Kidney epithelial cell (primary cell): Measurements from ENCODE around the gene IDH3A. TPM values are rescaled to one million over a fixed set of nuclear protein-coding genes. Genes with fewer than 3 reads are reported as not detected.

ENCODE experiments used
- DNase-seq: peaks from one replicate; pipeline ENCODE4 v3.0.0-alpha.2; 2010; ENCODE audit warnings: low read depth
- H3K27me3 ChIP-seq: 2 replicates; pipeline ENCODE4 v1.6.0; 2011; ENCODE audit warnings: low read length; ENCODE audit not compliant: control insufficient read depth, insufficient read depth
- H3K36me3 ChIP-seq: 2 replicates; pipeline ENCODE4 v1.5.1; 2011; ENCODE audit warnings: low read length; ENCODE audit not compliant: control insufficient read depth, insufficient read depth
- H3K4me3 ChIP-seq: 2 replicates; pipeline ENCODE4 v1.5.1; 2011; ENCODE audit warnings: low read depth, mild to moderate bottlenecking, control low read depth, low read length
- total RNA-seq: library from RNA; depleted of rRNA; stranded (reverse); fragments of >200 nt; gene quantifications from 2 replicates; pipeline ENCODE4 v1.2.3, GENCODE V29; 2015
- TF ChIP-seq, protein P1 (sequence below): IDR thresholded peaks from 2 replicates; pipeline ENCODE4 v1.5.1; 2011; ENCODE audit warnings: mild to moderate bottlenecking, moderate library complexity, low read length, control low read depth, inconsistent platforms; ENCODE audit not compliant: insufficient read depth, poor library complexity, severe bottlenecking

IDH3A gene
- total RNA-seq, 1 donor from 2014 or later = 60.4 TPM

DNA sequence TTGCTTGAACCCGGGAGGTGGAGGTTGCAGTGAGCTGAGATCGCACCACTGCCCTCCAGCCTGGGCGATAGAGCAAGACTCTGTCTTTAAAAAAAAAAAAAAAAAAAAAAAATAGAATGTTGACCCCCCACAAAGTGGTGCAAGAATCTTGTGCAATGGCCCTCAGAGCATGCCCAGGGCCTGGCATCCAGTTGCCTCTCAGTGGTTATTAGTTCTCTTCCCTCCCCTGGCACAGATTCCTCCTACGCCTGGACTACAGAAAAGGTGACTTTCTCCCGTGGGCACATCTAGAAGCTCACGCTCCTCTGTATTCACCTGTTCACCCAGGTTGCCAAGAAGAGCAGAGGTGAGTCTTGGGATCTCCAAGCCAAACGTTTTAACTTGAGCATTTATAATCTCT is 48.5 kb downstream of the IDH3A start:
- TF ChIP-seq, protein P1, sequence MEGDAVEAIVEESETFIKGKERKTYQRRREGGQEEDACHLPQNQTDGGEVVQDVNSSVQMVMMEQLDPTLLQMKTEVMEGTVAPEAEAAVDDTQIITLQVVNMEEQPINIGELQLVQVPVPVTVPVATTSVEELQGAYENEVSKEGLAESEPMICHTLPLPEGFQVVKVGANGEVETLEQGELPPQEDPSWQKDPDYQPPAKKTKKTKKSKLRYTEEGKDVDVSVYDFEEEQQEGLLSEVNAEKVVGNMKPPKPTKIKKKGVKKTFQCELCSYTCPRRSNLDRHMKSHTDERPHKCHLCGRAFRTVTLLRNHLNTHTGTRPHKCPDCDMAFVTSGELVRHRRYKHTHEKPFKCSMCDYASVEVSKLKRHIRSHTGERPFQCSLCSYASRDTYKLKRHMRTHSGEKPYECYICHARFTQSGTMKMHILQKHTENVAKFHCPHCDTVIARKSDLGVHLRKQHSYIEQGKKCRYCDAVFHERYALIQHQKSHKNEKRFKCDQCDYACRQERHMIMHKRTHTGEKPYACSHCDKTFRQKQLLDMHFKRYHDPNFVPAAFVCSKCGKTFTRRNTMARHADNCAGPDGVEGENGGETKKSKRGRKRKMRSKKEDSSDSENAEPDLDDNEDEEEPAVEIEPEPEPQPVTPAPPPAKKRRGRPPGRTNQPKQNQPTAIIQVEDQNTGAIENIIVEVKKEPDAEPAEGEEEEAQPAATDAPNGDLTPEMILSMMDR = no peak
- Histone ChIP-seq H3K36me3 (no peaks in the 10 kb centered on the region), H3K4me3 (no peak overlapping the region), H3K27me3 (peaks cover 7% of the 10 kb centered on the region)
- no peak for DNase-seq

DNA sequence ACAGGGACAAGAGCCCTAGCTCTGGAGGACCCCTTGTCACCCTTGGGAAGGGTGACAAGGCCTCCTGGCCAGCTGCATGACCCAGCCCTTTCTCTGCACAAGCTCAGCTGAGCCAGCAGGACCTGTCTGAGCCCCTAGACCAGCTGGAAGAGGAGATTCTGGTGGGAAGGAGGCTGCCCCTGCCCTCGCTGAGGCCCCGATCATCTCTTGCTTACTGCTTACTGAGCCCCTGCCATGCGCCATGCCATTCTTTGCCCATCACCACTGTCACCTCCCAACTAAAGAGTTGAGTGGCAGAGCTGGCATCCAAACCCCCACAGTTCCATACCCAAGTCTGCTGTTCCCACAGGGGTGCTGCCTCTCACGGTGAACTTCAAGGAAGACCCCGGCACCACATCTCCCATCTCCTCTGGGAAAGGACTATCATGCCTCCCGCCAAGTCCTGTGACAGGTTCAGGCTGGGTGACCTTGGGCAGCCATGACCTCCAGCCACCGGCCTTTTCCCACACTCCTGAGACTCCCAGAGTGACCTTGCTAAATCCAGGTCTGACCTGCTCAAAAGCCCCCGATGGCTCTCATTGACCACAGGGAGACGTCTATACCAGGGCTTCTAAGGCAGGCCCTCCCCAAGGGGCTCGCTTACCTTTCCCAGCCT is 51.2 kb downstream of the IDH3A start:
- Histone ChIP-seq H3K36me3 (no peaks in the 10 kb centered on the region), H3K27me3 (peaks cover 7% of the 10 kb centered on the region), H3K4me3 (no peak overlapping the region)
- DNase-seq = no peak
- TF ChIP-seq, protein P1 = no peak

DNA sequence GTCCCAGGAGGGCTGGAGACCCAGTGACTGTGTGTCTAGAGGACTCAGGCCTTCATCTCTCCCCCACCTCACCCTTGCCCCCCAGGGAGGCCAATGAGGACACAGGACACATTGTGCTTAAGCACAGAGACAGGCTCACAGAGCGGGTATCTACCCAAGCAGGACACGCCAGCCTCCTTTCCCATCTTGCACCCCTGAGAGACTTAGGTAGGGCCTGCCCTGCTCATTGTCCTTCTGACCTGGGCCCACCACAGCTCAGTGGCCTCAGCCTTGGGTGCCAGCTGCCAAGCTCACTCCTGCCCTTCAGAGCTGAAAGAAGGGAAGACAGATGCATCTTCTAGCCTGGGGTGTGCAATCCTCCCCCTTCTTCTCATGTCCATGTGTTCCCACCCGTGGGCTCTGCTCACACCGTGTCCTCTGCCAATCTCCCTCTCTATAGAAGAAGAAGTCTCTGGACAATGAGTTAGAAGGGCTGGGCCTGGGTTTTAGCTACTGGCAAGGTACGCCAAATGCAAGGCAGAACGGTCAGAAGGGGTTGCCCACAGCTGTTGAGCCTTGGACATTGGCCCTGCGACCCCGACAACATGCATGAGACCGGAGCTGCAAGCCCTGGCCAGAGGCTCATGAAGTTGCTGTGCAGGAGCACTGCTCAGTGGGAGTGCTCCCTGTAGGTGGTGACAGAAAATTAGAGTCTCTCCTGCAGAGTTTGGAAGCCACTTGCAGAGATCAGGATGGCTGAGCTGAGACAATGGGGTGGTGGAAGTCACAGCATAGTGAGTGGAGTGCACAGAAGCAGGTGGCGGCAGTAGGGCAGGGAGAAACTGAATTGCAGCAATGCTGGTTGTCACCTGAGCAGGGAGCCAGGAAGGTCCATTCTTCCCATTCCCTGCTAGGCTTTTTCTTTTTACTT is 52.4 kb downstream of the IDH3A start:
- H3K27me3 ChIP-seq = peaks cover 4% of the 10 kb centered on the region
- DNase-seq = no peak
- TF ChIP-seq, protein P1 = no peak
- H3K36me3 ChIP-seq = no peaks in the 10 kb centered on the region
- H3K4me3 ChIP-seq = no peak overlapping the region

DNA sequence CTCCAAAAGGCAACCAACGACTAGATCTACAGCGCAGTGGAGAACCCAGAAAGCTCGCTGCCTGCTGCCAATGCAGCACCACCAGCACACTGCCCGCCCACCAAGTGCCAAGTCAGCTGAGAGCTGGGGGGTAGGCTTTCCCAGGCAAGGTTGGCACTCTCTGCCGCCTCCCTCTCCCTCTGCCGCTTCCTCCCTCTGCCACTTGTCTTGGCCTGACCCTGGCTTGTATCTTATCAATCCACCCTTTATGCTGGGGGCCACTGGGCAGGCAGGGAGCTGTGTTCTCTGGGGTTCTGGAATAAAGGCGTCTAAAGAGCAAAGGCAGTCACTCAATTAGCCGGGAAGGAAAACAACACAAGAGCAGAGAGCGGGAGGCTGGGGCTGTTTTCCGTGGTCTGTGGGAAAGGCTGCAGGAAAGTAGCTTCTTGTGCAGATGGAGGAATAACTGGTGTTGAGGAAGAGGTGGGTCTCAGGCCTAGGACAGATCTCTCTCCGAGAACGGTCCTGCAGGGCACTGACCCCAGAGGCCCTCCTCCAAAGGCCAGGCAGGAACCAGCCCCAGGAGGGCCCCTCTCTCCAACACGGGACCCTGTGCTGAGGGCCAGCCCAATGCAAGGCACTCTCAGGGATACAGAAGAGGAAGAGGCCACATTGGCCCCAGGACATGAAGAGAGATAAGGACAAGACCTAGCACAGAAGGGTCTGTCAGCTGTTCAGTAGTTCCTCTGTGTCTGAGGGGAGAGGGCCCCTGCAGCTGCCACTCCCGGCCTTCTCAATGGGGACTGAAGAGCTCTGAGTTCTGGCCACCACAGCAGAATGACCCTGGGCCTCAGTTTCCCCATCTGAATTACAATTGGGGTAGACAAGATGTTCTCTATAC is 54.4 kb downstream of the IDH3A start:
- no peak for DNase-seq
- Histone ChIP-seq H3K27me3 (peaks cover 4% of the 10 kb centered on the region), H3K36me3 (no peaks in the 10 kb centered on the region), H3K4me3 (no peak overlapping the region)
- TF ChIP-seq, protein P1 = no peak

DNA sequence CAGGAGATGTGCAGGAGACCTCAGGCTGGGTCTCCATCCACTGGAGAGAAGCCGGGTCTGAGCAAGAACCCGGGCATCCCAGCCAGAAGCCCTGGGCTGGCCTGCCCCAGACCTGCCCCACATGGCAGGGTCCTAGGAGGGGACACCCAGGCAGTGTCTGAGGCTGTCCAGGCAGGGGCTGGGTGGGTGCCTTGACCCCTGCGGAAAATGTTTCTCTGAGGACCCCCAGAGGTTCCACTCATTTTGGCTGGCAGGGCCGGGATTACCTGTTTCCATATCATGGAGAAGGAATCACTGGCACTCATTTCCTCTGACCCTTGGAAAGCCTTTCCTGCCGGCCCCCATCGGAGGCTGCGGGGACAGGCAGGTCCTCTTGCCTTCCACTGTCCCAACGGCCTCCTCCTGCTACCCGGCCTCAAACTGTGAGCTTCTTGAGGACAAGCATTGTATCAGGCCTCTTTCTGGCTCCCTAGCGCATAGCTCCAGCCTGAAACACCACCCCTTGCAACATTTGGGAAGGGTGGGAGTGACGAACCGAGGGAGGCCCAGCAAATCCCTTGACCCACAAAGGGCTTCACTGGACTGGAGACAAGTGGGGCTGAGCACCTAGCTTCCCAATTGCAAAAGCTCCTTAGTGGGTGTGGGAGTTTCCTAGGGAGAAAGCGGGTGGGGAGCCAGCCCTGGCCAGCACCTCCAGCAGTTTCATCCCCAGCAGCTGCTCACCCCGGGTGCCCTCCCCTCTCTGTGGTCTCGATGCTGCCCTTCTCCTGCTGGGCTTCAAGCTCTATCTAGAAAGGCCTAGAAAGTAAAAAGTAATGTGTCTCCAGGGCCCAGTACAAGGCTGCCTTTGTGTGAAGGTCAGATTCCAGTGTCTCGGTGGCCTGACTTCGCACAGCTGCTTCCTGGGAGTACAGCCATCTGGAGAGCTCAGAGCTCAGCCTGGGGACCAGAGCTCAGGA is 55.5 kb downstream of the IDH3A start:
- no peak overlapping the region for H3K4me3 ChIP-seq
- peaks cover 4% of the 10 kb centered on the region for H3K27me3 ChIP-seq
- H3K36me3 ChIP-seq = no peaks in the 10 kb centered on the region
- no peak for DNase-seq
- TF ChIP-seq, protein P1 = no peak
